NCI-H2171 (cell line): ENCODE results near the gene AHNAK2.
"Not testable (repeated sequence)": the region's sequence is repeated elsewhere in the genome, so short reads cannot be mapped to it uniquely, and the experiment has no call there.

ENCODE experiments used
- DNase-seq: peaks from one replicate; lab custom pipeline; 2025; lab: John Stamatoyannopoulos, UW

Gene AHNAK2

GRCh38 chr14:104977681-104978653, at the start of gene AHNAK2:
Gene AHNAK2, minus strand, starts transcription at chr14:104978374. Its CDS starts 137 bp downstream, at chr14:104978237.
- DNase-seq: peak; percentile 76

- not testable (repeated sequence) for DNase-seq
Measured at GRCh38 chr14:105027718-105028117, 49.5 kb upstream of the AHNAK2 start.

- peak; percentile 9 for DNase-seq
Measured at GRCh38 chr14:105026802-105027563, 48.8 kb upstream of the AHNAK2 start.

GRCh38 chr14:105026033-105026785, 48.0 kb upstream of the AHNAK2 start:
- no peak for DNase-seq

GRCh38 chr14:105025429-105025828, 47.3 kb upstream of the AHNAK2 start:
- DNase-seq: no peak

- no peak for DNase-seq
Measured at GRCh38 chr14:105023791-105024480, 45.8 kb upstream of the AHNAK2 start.

GRCh38 chr14:105023144-105023543, 45.0 kb upstream of the AHNAK2 start:
- DNase-seq: no peak

GRCh38 chr14:105022276-105022670, 44.1 kb upstream of the AHNAK2 start:
- no peak for DNase-seq

GRCh38 chr14:105021656-105022275, 43.6 kb upstream of the AHNAK2 start:
- peak; percentile 63 for DNase-seq

- DNase-seq: peak; percentile 99
Measured at GRCh38 chr14:105020815-105021655, 42.9 kb upstream of the AHNAK2 start, which contains the start of gene CDCA4. Gene CDCA4, minus strand, starts transcription at chr14:105021083. Its CDS starts 9,154 bp downstream, at chr14:105011929.

- peak; percentile 33 for DNase-seq
Measured at GRCh38 chr14:105019861-105020814, 42.0 kb upstream of the AHNAK2 start.

- no peak for DNase-seq
Measured at GRCh38 chr14:105018414-105018813, 40.2 kb upstream of the AHNAK2 start.

- DNase-seq: no peak
Measured at GRCh38 chr14:105015905-105016304, 37.7 kb upstream of the AHNAK2 start.

- no peak for DNase-seq
Measured at GRCh38 chr14:105015242-105015641, 37.1 kb upstream of the AHNAK2 start.

- DNase-seq: no peak
Measured at GRCh38 chr14:105014631-105015030, 36.5 kb upstream of the AHNAK2 start.

GRCh38 chr14:105014032-105014431, 35.9 kb upstream of the AHNAK2 start:
- DNase-seq: no peak

GRCh38 chr14:105013150-105013785, 35.1 kb upstream of the AHNAK2 start:
- DNase-seq: peak; percentile 28
